ENCODE results near the gene PAWR. TPM values are rescaled to one million over a fixed set of nuclear protein-coding genes. Genes with fewer than 3 reads are reported as not detected.

PAWR gene
- polyA plus RNA-seq, 1 donor (not counting 4 experiments of a cell fraction or from before 2014, with no cell fraction given): 41.1 TPM

DNA sequence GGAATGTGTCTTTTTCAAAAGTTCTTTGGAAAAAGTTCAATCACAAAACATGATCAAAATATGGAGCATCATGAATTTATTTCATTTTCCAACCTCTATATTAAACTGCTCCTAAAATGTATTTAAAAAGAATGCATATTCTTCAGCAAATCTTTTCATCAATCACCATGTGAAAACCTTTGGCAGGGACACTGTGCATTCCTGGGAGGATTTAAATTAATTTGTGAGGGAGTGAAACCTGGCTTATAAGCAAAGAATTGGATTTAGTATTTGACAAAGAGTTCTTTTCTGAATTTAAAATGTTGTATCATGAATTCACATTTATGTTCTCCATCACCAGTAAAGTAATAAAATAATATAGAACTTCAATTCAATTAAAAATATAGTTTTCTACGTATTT is 38.2 kb downstream of the PAWR start:
- Histone ChIP-seq H3K4me1 (ENCODE audit: control insufficient read depth, extremely low read depth, insufficient read depth, low read length) (peaks cover 9% of the 10 kb centered on the region), H3K9me3 (ENCODE audit: control insufficient read depth, low read depth, low read length) (no peaks in the 10 kb centered on the region), H3K27ac (ENCODE audit: control insufficient read depth, insufficient read depth, low read length) (no peak overlapping the region), H3K4me2 (ENCODE audit: control insufficient read depth, extremely low read depth, insufficient read depth, low read depth, low read length) (no peak overlapping the region), H2AFZ (ENCODE audit: control insufficient read depth, low read length) (no peak overlapping the region), H4K20me1 (ENCODE audit: control insufficient read depth, extremely low read depth, insufficient read depth, low read length) (peaks cover 6% of the 10 kb centered on the region), H3K79me2 (ENCODE audit: control insufficient read depth, insufficient read depth, low read length) (peaks cover 93% of the 10 kb centered on the region), H3K4me3 (ENCODE audit: control insufficient read depth in 2 of 3, extremely low read depth in 1 of 3, insufficient read depth in 2 of 3, low read depth in 1 of 3, low read length in 3 of 3) (no peak overlapping the region), H3K27me3 (ENCODE audit: control insufficient read depth, extremely low read depth, insufficient read depth, low read length) (no peaks in the 10 kb centered on the region), H3K36me3 (ENCODE audit: control insufficient read depth in 2 of 2, extremely low read depth in 1 of 2, insufficient read depth in 2 of 2, low read length in 2 of 2) (no peaks in the 10 kb centered on the region), H3K9me1 (ENCODE audit: control insufficient read depth, extremely low read depth, insufficient read depth, low read length) (no peaks in the 10 kb centered on the region), H3K9ac (ENCODE audit: control insufficient read depth, extremely low read depth, insufficient read depth, low read length) (no peak overlapping the region)
- dilution Hi-C loops (cut with MboI; ENCODE audit: extremely low pct_ligation_motif_present, low sequenced_read_pairs): no loop called here
- no peak for DNase-seq (ENCODE audit: low read depth, low spot score)
- FAIRE-seq: no peak
- no peak for TF ChIP-seq EZH2 (IDR thresholded peaks at IDR 0.05; ENCODE audit: low read length)
- TF ChIP-seq, protein P1, sequence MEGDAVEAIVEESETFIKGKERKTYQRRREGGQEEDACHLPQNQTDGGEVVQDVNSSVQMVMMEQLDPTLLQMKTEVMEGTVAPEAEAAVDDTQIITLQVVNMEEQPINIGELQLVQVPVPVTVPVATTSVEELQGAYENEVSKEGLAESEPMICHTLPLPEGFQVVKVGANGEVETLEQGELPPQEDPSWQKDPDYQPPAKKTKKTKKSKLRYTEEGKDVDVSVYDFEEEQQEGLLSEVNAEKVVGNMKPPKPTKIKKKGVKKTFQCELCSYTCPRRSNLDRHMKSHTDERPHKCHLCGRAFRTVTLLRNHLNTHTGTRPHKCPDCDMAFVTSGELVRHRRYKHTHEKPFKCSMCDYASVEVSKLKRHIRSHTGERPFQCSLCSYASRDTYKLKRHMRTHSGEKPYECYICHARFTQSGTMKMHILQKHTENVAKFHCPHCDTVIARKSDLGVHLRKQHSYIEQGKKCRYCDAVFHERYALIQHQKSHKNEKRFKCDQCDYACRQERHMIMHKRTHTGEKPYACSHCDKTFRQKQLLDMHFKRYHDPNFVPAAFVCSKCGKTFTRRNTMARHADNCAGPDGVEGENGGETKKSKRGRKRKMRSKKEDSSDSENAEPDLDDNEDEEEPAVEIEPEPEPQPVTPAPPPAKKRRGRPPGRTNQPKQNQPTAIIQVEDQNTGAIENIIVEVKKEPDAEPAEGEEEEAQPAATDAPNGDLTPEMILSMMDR (optimal IDR thresholded peaks at IDR 0.05 in 1 of 3, IDR thresholded peaks at IDR 0.05 in 1 of 3, conservative IDR thresholded peaks at IDR 0.05 in 1 of 3; ENCODE audit: extremely low read depth in 1 of 3, insufficient read depth in 2 of 3, low read length in 3 of 3): no peak

DNA sequence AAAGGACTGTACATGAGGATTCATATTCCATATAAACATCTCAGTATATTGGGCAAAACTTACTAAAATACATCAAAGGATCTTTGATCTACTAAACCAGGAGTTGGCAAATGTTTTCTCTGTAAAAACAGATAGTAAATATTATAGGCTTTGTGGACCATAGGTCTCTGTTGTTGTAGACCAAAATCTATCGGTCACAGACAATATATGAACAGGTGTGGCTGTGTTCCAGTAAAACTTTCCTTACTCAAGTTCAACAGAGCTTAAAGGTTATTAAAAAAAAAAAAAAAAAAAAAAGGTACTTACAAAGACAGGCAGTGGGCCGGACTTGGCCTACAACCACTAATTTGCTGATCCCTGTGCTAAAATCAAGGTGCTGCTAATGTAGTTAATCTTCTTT is 40.3 kb downstream of the PAWR start:
- FAIRE-seq: no peak
- peaks cover 89% of the 10 kb centered on the region for H3K79me2 ChIP-seq (ENCODE audit: control insufficient read depth, insufficient read depth, low read length)

More for the DNA sequence above, 40.3 kb downstream of the PAWR start:
- TF ChIP-seq EZH2 (IDR thresholded peaks at IDR 0.05; ENCODE audit: low read length): no peak
- TF ChIP-seq, protein P1 (optimal IDR thresholded peaks at IDR 0.05 in 1 of 3, IDR thresholded peaks at IDR 0.05 in 1 of 3, conservative IDR thresholded peaks at IDR 0.05 in 1 of 3; ENCODE audit: extremely low read depth in 1 of 3, insufficient read depth in 2 of 3, low read length in 3 of 3): no peak
- Histone ChIP-seq H3K36me3 (ENCODE audit: control insufficient read depth in 2 of 2, extremely low read depth in 1 of 2, insufficient read depth in 2 of 2, low read length in 2 of 2) (peaks cover 0 to 2% of the 10 kb centered on the region in 2 experiments), H3K4me1 (ENCODE audit: control insufficient read depth, extremely low read depth, insufficient read depth, low read length) (no peaks in the 10 kb centered on the region), H3K27ac (ENCODE audit: control insufficient read depth, insufficient read depth, low read length) (no peak overlapping the region), H3K4me3 (ENCODE audit: control insufficient read depth in 2 of 3, extremely low read depth in 1 of 3, insufficient read depth in 2 of 3, low read depth in 1 of 3, low read length in 3 of 3) (no peak overlapping the region), H3K27me3 (ENCODE audit: control insufficient read depth, extremely low read depth, insufficient read depth, low read length) (no peaks in the 10 kb centered on the region), H3K9me1 (ENCODE audit: control insufficient read depth, extremely low read depth, insufficient read depth, low read length) (no peaks in the 10 kb centered on the region), H3K9ac (ENCODE audit: control insufficient read depth, extremely low read depth, insufficient read depth, low read length) (no peak overlapping the region), H2AFZ (ENCODE audit: control insufficient read depth, low read length) (no peak overlapping the region), H3K9me3 (ENCODE audit: control insufficient read depth, low read depth, low read length) (no peaks in the 10 kb centered on the region), H4K20me1 (ENCODE audit: control insufficient read depth, extremely low read depth, insufficient read depth, low read length) (peaks cover 7% of the 10 kb centered on the region), H3K4me2 (ENCODE audit: control insufficient read depth, extremely low read depth, insufficient read depth, low read depth, low read length) (no peak overlapping the region)
- no peak for DNase-seq (ENCODE audit: low read depth, low spot score)
- dilution Hi-C loops (cut with MboI; ENCODE audit: extremely low pct_ligation_motif_present, low sequenced_read_pairs): no loop called here
